RWPE2 (cell line): ENCODE results near the gene DIDO1.

ENCODE experiments used
- ATAC-seq: fragments of 200-7000 bp; cut with Tn5 transposase; 3 replicates; pipeline ENCODE4 v1.9.1; 2021; ENCODE audit warnings: low read depth
- DNase-seq: peaks from one replicate; pipeline ENCODE4 v3.0.0-alpha.2; 2020; ENCODE audit warnings: low spot score
- H3K27ac ChIP-seq: fragments of 450-650 bp; 2 replicates; pipeline ENCODE4 v1.5.1; 2017; ENCODE audit warnings: mild to moderate bottlenecking; ENCODE audit not compliant: poor library complexity, severe bottlenecking
- H3K27me3 ChIP-seq: fragments of 250-450 bp; sonication (Bioruptor Pico); 2 replicates; pipeline ENCODE4 v1.5.1; 2021; ENCODE audit warnings: mild to moderate bottlenecking, moderate library complexity; ENCODE audit not compliant: insufficient read depth, poor library complexity, severe bottlenecking
- H3K36me3 ChIP-seq: fragments of 250-450 bp; sonication (Bioruptor Pico); 2 replicates; pipeline ENCODE4 v1.5.1; 2020; ENCODE audit warnings: low read depth, mild to moderate bottlenecking, moderate library complexity
- H3K4me1 ChIP-seq: fragments of 250-450 bp; sonication (Bioruptor Pico); 2 replicates; pipeline ENCODE4 v1.5.1; 2021; ENCODE audit warnings: mild to moderate bottlenecking, moderate library complexity; ENCODE audit not compliant: insufficient read depth, poor library complexity, severe bottlenecking
- H3K4me3 ChIP-seq: fragments of 250-450 bp; sonication (Bioruptor Pico); 2 replicates; pipeline ENCODE4 v1.5.1; 2021; ENCODE audit warnings: mild to moderate bottlenecking, moderate library complexity; ENCODE audit not compliant: severe bottlenecking
- H3K9me3 ChIP-seq: fragments of 250-450 bp; sonication (Bioruptor Pico); 2 replicates; pipeline ENCODE4 v1.5.1; 2021; ENCODE audit warnings: mild to moderate bottlenecking, moderate library complexity; ENCODE audit not compliant: severe bottlenecking
- CTCF ChIP-seq: fragments of 450-650 bp; IDR thresholded peaks from one replicate; pipeline ENCODE4 v1.5.1; 2017; ENCODE audit warnings: mild to moderate bottlenecking, moderate library complexity; ENCODE audit not compliant: poor library complexity, severe bottlenecking

The DIDO1 gene

GRCh38 chr20:62935204-62935967 is 9.1 kb upstream of the DIDO1 start:
- Histone ChIP-seq H3K27me3 (no peaks in the 10 kb centered on the region), H3K9me3 (no peaks in the 10 kb centered on the region), H3K4me1 (peaks cover 21% of the 10 kb centered on the region), H3K36me3 (peaks cover 49% of the 10 kb centered on the region), H3K27ac (no peak overlapping the region), H3K4me3 (no peak overlapping the region)
- ATAC-seq, result no peak
- no peak for TF ChIP-seq CTCF
- DNase-seq, result peak; percentile 42

GRCh38 chr20:62933966-62934365 is 7.7 kb upstream of the DIDO1 start:
- Histone ChIP-seq H3K27me3 (no peaks in the 10 kb centered on the region), H3K36me3 (peaks cover 49% of the 10 kb centered on the region), H3K27ac (no peak overlapping the region), H3K4me3 (no peak overlapping the region), H3K4me1 (peaks cover 21% of the 10 kb centered on the region), H3K9me3 (no peaks in the 10 kb centered on the region)
- DNase-seq (peak; percentile 54), ATAC-seq (no peak)
- TF ChIP-seq CTCF, result no peak

- Histone ChIP-seq H3K9me3 (no peaks in the 10 kb centered on the region), H3K27ac (no peak overlapping the region), H3K4me1 (peaks cover 29% of the 10 kb centered on the region), H3K27me3 (no peaks in the 10 kb centered on the region), H3K36me3 (peaks cover 53% of the 10 kb centered on the region), H3K4me3 (no peak overlapping the region)
- no peak for TF ChIP-seq CTCF
- ATAC-seq (no peak), DNase-seq (peak; percentile 58)
Observed at GRCh38 chr20:62931464-62931863, 5.2 kb upstream of the DIDO1 start.

GRCh38 chr20:62929051-62929538 is 2.8 kb upstream of the DIDO1 start:
- no peak for TF ChIP-seq CTCF
- DNase-seq (peak; percentile 94), ATAC-seq (peak; percentile 59)
- Histone ChIP-seq H3K9me3 (no peaks in the 10 kb centered on the region), H3K27me3 (no peaks in the 10 kb centered on the region), H3K4me3 (peak overlapping the region; percentile 24), H3K4me1 (peaks cover 27% of the 10 kb centered on the region), H3K36me3 (peaks cover 30% of the 10 kb centered on the region), H3K27ac (peak overlapping the region; percentile 82)
